ENCODE measurements around the gene LIN37.
A peak's percentile ranks its signal among the peaks of the same experiment; 100 is the strongest.
"Not testable (repeated sequence)": the region's sequence is repeated elsewhere in the genome, so short reads cannot be mapped to it uniquely, and the experiment has no call there.

The LIN37 gene

DNA sequence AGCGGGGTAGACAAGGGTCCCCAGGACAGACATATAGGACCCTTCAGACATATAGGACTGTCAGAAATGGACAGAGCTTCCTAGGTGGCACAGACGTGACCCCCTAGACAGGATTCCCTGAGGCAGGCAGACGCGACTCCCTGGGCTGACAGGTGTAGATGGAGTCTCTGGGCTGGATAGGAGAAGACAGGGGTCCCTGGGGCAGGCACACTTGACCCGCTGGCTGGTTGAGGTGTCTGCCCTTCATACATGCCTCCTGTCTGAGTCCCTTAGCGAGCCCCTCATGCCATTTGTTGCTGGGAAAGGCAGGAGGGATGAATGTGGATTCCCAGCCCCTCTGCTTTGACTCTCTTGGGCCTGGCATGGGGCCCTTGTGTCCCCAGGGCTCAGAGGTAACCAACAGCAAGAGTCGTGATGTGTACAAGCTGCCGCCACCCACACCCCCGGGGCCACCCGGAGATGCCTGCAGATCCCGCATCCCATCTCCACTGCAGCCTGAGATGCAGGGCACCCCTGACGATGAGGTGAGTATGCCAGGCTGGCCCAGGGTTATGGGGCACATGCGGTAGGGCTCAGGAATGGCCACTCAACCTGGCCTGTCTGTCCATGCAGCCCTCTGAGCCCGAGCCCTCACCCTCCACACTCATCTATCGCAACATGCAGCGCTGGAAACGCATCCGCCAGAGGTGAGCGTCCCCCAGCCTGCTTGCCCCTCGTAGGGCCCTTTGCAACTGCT is 5.4 kb downstream of the LIN37 start:
- no peak for DNase-seq (ENCODE audit: low spot score)

GRCh38 chr19:35754370-35755130 is 6.2 kb downstream of the LIN37 start:
- DNase-seq (ENCODE audit: low spot score): no peak

DNA sequence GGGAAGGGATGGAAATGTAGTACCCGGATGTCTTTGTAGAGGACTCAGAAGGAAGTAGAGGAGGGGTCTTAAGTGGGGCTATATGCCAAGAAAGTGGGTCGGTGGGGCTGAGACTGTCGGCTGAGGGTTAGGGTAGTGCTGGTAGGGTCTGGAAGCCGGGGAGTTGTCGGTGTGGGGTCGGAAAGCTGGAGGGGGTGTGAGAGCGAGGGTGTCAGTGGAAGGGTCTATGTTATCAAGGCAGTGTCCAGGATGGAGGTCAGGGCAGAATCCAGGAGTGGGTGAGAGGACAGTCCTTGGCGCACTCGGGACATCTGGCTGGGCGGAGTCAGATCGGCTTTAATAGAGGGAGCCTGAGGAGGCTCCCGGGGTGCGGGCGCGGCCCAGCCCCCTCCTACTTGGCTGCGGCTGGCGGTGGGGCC is 6.8 kb downstream of the LIN37 start:
- DNase-seq (ENCODE audit: low spot score): no peak

DNA sequence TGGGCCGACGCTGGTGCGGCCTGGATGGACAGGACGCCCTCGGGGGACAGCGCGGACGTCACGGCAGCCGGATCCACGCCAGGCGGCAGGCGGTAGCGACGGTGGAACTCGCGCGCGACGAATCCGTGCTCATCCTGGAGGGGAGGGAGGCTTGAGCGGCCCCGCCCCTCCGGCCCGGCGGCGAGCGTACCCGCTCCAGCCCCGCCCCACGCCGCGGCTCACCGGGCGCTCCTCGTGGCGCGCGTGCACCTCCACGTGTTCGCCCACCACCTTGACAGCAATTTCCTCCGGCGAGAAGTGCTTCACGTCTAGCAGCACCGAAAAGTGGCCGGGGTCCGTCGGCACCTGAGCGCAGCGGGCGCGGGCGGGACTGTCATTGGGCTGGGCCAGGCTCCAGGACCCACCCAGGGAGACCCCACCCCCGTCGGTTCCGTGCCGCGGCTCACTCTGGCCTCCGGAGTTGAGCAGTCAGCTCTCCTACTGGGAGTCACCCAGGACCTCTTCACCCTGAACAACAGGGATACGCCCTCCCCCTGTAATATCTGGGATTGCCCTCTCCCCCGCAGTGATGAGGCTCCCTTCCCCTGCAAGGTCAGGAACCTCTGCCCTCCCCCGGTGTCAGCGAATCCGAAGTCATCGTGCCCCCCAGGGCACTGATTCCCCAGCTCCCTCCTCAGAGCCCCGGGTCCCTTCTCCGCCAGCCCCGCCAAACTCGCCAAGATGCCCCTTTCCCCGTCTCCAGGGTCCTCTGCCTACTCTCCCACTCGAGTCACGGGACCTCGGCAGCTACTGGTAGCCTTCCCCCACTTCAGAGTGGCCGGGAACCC is 7.4 kb downstream of the LIN37 start:
- no peak for DNase-seq (ENCODE audit: low spot score)

DNA sequence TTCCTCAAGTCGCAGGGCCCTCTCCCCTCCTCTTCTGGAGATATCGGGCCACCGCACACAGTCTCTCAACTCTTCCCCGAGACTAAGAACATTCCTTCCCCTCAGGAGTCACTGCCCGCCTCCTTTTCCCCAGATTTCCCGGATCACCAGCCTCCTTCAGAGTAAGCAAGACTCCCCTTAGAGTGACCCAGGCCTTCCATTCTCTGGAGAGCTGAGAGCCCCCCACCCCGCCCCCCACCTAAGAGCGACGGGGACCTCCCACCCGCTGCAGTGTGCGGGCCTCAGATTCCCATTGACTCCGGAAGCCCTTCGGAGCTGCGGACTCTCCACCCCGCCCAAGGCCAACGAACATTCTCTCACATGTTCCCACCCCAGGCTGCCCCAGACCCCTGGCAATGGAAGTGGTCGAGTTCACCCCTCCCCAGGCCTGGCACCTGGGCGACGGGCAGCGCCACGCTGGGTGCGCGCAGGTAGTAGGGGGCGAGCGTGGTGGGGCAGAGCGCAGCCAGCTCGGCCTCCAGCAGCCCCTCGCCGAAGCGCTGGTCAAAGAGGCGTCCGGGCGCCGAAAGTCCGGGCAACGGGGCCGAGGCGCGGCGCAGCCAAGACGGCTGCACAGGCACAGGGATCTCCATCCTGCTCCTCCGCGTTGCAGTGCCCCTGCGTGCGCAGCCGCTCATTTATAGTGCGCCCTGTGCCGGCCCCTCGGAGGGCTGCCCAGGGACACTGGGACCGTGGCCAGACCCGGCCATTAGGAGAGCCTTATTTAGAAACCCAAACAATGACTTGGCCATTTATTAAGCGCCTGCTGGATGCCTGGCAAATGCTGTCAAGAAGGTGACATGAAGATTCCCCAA is 8.2 kb downstream of the LIN37 start, which contains the start of gene HSPB6:
Gene HSPB6 (minus strand): TSS at position 653 of the 854 bp plus-strand sequence. CDS start 21 bp downstream, at position 632.
- no peak for DNase-seq (ENCODE audit: low spot score)

- DNase-seq (ENCODE audit: low spot score): peak; percentile 51
Measured at GRCh38 chr19:35757231-35757748, 8.9 kb downstream of the LIN37 start.

DNA sequence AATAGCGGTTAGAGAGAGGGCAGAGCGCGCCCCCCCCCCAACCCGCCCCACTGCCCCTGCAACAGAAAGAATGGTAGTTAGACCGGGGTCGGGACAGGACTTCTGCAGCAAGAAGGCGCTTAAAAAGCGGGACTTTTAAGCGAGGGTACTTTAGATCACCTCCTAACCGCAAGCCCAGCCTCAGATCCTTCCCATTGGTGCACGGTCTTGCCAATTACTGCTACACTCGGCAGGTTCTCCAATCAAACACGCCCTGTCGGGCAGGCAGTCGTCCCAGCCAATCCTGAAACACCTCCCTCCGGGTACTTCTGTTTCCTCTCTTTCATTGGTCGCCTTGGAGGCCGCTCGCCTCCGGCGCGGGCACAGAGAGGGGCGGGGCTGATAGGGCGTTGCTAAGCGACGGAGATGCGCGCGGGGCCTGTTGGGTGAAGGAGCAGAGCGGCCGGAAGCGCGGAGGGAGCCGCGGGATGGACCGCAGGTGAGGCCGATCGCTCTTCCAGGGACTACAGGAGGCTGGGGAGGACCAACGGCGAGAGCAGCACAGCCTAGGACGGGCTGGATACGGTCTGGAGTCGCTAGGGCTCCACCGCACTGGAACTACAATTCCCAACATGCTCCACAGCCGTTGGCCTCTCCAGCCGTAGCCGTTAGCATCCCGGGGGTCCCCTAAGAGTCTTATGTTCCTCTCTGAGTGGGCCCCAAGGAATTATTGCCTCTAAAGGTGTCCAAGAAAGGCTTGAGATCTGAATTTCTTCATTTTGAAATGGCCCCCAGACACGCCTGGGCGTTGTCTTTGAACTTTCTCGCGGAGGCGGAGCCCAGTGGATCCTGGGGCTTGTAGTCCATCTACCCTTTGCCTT is 9.6 kb downstream of the LIN37 start, which contains the start of gene PROSER3:
Gene PROSER3 (plus strand): TSS at position 428 of the 860 bp plus-strand sequence. CDS start 40 bp downstream, at position 468.
- DNase-seq (ENCODE audit: low spot score): peak; percentile 99

DNA sequence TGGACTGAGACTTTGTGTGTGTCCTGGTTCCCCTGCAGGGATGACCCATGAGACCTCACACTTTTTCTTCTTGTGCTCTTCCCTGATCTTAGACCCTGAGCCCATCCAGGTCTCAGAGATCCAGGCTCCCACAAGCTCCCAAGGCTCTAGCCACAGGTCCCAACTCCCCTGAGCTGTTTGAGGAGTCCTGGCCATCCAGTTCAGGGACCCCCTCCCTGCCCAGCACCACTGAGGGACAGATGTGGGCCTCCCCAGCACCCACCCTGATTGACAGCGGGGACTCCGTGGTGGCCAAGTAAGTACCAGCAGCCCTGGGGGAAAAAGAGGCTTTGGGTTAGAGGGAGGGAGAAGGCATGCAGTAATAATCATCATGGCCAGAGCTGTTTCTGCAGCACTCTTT is 11.3 kb downstream of the LIN37 start:
- DNase-seq (ENCODE audit: low spot score): no peak

DNA sequence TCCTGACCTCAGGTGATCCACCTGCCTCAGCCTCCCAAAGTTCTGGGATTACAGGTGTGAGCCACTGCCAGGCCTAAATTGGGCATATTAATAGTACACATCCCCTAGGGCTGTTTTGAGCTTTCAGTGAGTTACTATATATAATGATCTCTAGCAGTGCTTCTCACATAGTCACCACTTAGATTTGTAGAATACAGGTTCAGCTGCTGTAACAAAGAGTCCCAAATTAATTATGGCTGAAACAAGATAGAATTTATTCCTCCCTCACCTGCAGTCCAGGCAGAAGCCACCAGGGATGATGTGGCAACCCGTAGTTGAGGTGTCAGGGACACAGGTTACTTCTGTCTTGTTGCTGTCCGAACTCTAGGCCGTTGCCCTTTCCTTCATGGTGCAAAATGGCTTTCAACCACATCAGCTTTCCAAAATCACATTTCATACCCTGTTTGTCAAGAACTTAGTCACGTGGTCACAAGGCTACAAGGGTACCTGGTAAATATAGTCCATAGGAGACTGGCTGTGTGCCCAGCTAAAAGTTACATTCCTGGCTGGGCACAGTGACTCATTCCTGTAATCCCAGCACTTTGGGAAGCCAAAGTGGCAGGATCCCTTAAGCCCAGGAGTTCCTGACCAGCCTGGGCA is 12.5 kb downstream of the LIN37 start:
- no peak for DNase-seq (ENCODE audit: low spot score)

DNA sequence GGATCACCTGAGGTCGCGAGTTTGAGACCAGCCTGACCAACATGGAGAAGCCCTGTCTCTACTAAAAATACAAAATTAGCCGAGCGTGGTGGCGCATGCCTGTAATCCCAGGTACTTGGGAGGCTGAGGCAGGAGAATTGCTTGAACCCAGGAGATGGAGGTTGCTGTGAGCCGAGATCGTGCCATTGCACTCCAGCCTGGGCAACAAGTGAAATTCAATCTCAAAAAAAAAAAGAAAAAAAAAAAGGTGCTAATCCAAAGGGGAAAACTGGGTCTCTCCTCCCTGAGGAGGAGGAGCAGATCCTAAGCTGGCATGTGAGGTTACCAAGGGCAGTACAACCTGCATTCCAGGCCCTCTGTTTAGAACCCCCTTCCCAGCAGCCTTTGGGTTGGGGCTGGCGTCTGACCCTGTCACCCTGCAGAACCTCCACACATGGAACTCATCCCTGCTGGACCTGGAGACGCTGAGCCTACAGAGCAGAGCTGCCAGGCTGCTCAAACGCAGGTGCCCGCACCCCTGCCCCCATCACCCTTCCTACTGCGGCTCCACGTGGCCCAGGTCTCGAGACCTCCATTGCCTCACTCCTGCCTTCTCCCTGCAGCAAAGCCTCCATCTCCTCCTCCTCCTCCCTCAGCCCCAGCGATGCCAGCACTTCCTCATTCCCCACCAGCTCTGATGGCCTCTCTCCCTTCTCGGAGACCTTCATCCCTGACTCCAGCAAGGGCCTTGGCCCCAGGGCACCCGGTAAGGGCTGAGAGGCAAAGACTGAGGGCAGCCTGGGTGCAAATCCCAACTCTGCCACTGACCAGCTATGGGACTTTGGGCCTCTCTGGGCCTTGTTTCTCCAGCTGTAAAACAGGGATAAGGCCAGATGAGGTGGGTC is 16.3 kb downstream of the LIN37 start:
- no peak for DNase-seq (ENCODE audit: low spot score)

- DNase-seq (ENCODE audit: low spot score): no peak
Measured at GRCh38 chr19:35766571-35767104, 18.3 kb downstream of the LIN37 start.

GRCh38 chr19:35767288-35768081 is 19.1 kb downstream of the LIN37 start:
- no peak for DNase-seq (ENCODE audit: low spot score)

DNA sequence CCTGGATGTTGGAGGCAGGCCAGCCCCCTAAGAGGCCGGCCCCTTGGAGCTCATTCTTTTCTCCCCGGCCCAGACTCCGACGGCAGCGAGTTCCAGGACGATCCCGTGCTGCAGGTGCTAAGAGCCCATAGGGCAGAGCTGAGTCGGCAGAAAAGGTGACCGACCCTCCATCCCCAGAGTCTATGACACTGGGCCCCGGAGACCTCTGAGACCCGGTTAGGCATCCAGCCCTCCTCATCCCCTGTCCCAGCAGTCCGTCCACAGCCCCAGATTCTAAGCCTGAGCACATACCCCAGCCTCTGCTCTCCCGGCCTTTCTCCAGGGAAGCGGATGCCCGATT is 19.7 kb downstream of the LIN37 start:
- no peak for DNase-seq (ENCODE audit: low spot score)

DNA sequence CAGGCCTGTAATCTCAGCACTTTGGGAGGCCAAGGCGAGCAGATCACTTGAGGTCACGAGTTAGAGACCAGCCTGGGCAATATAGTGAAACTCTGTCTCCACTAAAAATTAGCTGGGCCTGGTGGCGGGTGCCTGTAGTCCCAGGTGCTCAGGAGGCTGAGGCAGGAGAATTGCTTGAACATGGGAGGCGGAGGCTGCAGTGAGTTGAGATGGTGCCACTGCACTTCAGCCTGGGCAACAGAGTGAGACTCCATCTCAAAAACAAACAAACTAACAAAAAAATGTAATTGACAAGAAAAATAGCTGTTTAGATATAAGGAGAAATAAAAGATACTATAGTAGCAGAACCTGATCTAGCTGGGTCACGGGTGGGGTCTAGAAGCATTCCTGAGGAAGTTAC is 24.0 kb downstream of the LIN37 start:
- not testable (repeated sequence) for DNase-seq (ENCODE audit: low spot score)

DNA sequence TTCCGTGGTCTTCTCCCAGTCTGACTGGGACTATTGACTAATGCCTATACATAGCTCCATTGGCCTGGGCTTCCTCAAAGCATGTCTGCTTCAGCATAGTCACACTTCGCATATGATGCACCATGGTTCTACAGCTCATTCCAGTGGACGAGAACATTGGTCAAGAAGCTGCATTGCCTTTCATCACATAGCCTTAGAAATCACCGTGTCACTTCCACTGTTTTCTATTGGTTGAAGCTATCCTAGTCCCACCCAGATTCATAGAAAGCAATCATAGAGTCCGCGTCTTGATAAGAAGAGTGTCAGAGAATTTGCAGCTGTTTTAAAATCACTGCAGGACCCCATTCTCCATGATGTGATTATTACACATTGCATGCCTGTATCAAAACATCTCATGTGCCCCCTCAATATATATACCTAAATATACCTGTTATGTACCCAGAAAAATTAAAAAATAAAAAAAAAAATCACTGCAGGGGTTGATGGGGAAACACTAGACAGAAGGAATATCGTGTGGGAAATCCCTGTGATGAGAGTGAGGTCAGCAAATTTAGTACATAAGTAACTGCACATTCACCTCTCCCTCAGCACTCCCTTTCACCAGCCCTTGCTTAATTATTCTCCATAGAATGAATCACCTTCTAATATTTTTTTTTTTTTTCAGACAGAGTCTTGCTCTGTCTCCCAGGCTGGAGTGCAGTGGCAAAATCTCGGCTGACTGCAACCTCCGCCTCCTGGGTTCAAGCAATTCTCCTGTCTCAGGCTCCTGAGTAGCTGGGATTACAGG is 24.8 kb downstream of the LIN37 start:
- no peak for DNase-seq (ENCODE audit: low spot score)

DNA sequence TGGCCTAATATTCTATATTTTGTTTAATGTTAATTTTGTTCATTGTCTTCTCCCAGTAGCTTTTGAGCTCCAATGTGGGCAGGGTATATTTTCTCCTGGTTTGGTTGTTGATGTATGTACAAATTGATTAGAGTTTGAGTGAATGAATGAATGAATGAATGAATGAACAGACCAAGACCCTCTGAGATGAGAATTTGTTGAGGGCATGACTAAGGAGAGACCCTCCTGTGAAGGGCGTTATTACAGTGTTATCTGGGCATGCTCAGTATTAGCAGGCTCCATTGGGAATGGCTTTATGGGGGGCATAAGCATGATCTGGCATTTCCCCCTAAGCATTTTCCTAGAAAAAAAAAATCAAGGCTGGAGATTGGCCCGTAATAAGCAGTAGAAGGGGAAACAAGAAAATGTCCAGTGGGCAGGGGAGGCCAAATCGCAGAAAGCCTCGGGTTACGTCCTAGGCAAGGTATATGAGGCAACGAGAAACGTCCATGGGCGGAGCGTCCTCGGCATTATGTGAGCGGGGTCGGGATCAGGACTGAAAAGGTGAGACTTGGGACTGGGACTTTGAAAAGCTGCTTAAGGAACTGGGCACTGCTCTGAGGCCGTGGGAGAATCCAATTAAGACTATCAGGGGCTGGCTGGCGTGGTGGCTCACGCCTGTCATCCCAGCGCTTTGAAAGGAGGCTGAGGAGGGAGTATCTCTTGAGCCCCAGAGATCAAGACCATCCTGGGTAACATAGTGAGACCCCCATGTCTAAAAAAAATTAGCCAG is 26.1 kb downstream of the LIN37 start:
- no peak for DNase-seq (ENCODE audit: low spot score)
